K562 (cell line): ENCODE data around the gene ELF1. TPM values are rescaled to one million over a fixed set of nuclear protein-coding genes. Genes with fewer than 3 reads are reported as not detected.

Source experiments
- C11orf30 ChIP-seq: fragments of 450-650 bp; IDR thresholded peaks from 2 replicates; pipeline ENCODE4 v1.6.1; 2016; ENCODE audit warnings: low read depth, mild to moderate bottlenecking
- DMBX1 ChIP-seq: fragments of 250-450 bp; sonication (Bioruptor Pico); IDR thresholded peaks from 2 replicates; pipeline ENCODE4 v1.8.0; 2022; ENCODE audit warnings: inconsistent platforms, mild to moderate bottlenecking, moderate library complexity, borderline replicate concordance
- EZH2 ChIP-seq: IDR thresholded peaks from 2 replicates; pipeline ENCODE4 v1.6.1; 2012; ENCODE audit warnings: low read depth, mild to moderate bottlenecking, inconsistent platforms, low read length, borderline replicate concordance
- FOXA1 ChIP-seq: fragments of 450-650 bp; IDR thresholded peaks from 2 replicates; pipeline ENCODE4 v1.6.1; 2016; ENCODE audit warnings: mild to moderate bottlenecking, borderline replicate concordance
- FOXJ3 ChIP-seq: sonication (generic); formaldehyde crosslinking; IDR thresholded peaks from 2 replicates; pipeline ENCODE4 v1.4.0; 2020; ENCODE audit warnings: mild to moderate bottlenecking, missing genetic modification reagents
- GATA2 ChIP-seq: sonication (generic); formaldehyde crosslinking; IDR thresholded peaks from 2 replicates; pipeline ENCODE4 v1.4.0; 2020; ENCODE audit warnings: mild to moderate bottlenecking, missing genetic modification reagents
- KLF13 ChIP-seq: fragments of 450-650 bp; IDR thresholded peaks from 2 replicates; pipeline ENCODE4 v1.6.1; 2016; ENCODE audit warnings: missing genetic modification characterization, low read depth, mild to moderate bottlenecking, missing compliant biosample characterization, moderate library complexity, borderline replicate concordance
- MEF2D ChIP-seq: conservative IDR thresholded peaks from 2 replicates; pipeline ENCODE4 v1.6.1; 2016; ENCODE audit warnings: low read depth, missing genetic modification characterization, missing compliant biosample characterization
- NFIC ChIP-seq: fragments of 450-650 bp; IDR thresholded peaks from 2 replicates; pipeline ENCODE4 v1.6.1; 2017; ENCODE audit warnings: mild to moderate bottlenecking, inconsistent platforms
- NR2F6 ChIP-seq: fragments of 450-650 bp; formaldehyde crosslinking; IDR thresholded peaks from 2 replicates; pipeline ENCODE4 v1.4.0; 2020; ENCODE audit warnings: mild to moderate bottlenecking
- PYGO2 ChIP-seq: fragments of 450-650 bp; IDR thresholded peaks from 2 replicates; pipeline ENCODE4 v1.6.1; 2016; ENCODE audit warnings: mild to moderate bottlenecking, missing genetic modification characterization, moderate library complexity, missing compliant biosample characterization
- SETDB1 ChIP-seq: IDR thresholded peaks from one replicate; pipeline ENCODE4 v1.6.1; 2012; ENCODE audit warnings: low read length, control low read depth, inconsistent platforms
- SIX5 ChIP-seq, 2 experiments: IDR thresholded peaks; 2 replicates each; pipeline ENCODE4 v1.6.1; 2011; ENCODE audit warnings: low read length in 2 of 2, borderline replicate concordance in 1 of 2, low read depth in 1 of 2, mild to moderate bottlenecking in 1 of 2, moderate library complexity in 1 of 2; ENCODE audit not compliant: insufficient read depth in 1 of 2
- SMARCC2 ChIP-seq: fragments of 450-650 bp; IDR thresholded peaks from 2 replicates; pipeline ENCODE4 v1.6.1; 2017; ENCODE audit warnings: antibody characterized with exemption, moderate library complexity, mild to moderate bottlenecking, low read depth
- TCF3 ChIP-seq: sonication (generic); formaldehyde crosslinking; IDR thresholded peaks from 2 replicates; pipeline ENCODE4 v1.4.0; 2020; ENCODE audit warnings: mild to moderate bottlenecking, missing genetic modification reagents
- TRIM24 ChIP-seq, 2 experiments: fragments of 450-650 bp; IDR thresholded peaks; 2 replicates each; pipeline ENCODE4 v1.6.1; 2016
- TRIM28 ChIP-seq: fragments of 450-650 bp; IDR thresholded peaks from 2 replicates; pipeline ENCODE4 v1.6.1; 2017
- ZC3H11A ChIP-seq: IDR thresholded peaks from 2 replicates; pipeline ENCODE4 v1.6.1; 2012; ENCODE audit warnings: low read depth, low read length, improper control_type of control experiment
- ZC3H4 ChIP-seq: sonication (generic); formaldehyde crosslinking; IDR thresholded peaks from 2 replicates; pipeline ENCODE4 v1.9.0; 2021; ENCODE audit warnings: missing genetic modification reagents, borderline replicate concordance
- ZNF444 ChIP-seq: fragments of 250-450 bp; sonication (Bioruptor Pico); IDR thresholded peaks from 2 replicates; pipeline ENCODE4 v1.4.0; 2020; ENCODE audit warnings: mild to moderate bottlenecking, moderate library complexity
- ZNF584 ChIP-seq: fragments of 200-800 bp; sonication (Bioruptor generic); IDR thresholded peaks from 2 replicates; pipeline ENCODE4 v1.6.1; 2016; ENCODE audit warnings: low read depth, mild to moderate bottlenecking, missing genetic modification characterization, missing compliant biosample characterization
- polyA plus RNA-seq, 8 experiments: library from polyadenylated mRNA; depleted of rRNA in 4 of 8; stranded (reverse) in 5 of 8; unstranded in 3 of 8; fragments of >200 nt; fragmentation: Nextera tagmentation in 2 of 8; fragmentation: Illumina TruSeq in 1 of 8; extraction: Ambion mirVana in 2 of 8; extraction: Trizol in 1 of 8; gene quantifications; 2 replicates each; pipeline versions ENCODE4 v1.2.1 to v1.2.3, GENCODE V29; 2011 to 2014; ENCODE audit warnings: inconsistent platforms in 1 of 8, missing spikeins in 1 of 8
- total RNA-seq, 7 experiments: library from RNA; depleted of rRNA in 6 of 7; stranded (reverse); fragments of >200 nt in 6 of 7; fragmentation: Illumina TruSeq in 2 of 7; extraction: Trizol in 2 of 7; gene quantifications; 2 replicates each; pipeline versions ENCODE4 v1.2.1 to v1.2.3, GENCODE V29; 2011 to 2021; ENCODE audit warnings: low replicate concordance in 1 of 7
- TF ChIP-seq, protein P1 (sequence below): fragments of 250-450 bp; sonication (Bioruptor Pico); IDR thresholded peaks from 2 replicates; pipeline ENCODE4 v1.5.0; 2021; ENCODE audit warnings: mild to moderate bottlenecking, borderline replicate concordance
- TF ChIP-seq, protein P2 (sequence below): fragments of 450-650 bp; formaldehyde crosslinking; IDR thresholded peaks from 2 replicates; pipeline ENCODE4 v1.4.0; 2020; ENCODE audit warnings: mild to moderate bottlenecking, moderate library complexity
- TF ChIP-seq, protein P3 (sequence below): sonication (generic); formaldehyde crosslinking; IDR thresholded peaks from 2 replicates; pipeline ENCODE4 v1.9.0; 2022; ENCODE audit warnings: mild to moderate bottlenecking, missing genetic modification reagents
- TF ChIP-seq, protein P4 (sequence below): fragments of 450-650 bp; IDR thresholded peaks from 2 replicates; pipeline ENCODE4 v1.6.1; 2017; ENCODE audit warnings: mild to moderate bottlenecking, moderate library complexity

The ELF1 gene
- total and polyA plus RNA-seq, 9 of the 15 experiments (the other 6 are each of a cell fraction or from before 2014, with no cell fraction given), result 24.7 to 54.4 (median 33.4) TPM

DNA sequence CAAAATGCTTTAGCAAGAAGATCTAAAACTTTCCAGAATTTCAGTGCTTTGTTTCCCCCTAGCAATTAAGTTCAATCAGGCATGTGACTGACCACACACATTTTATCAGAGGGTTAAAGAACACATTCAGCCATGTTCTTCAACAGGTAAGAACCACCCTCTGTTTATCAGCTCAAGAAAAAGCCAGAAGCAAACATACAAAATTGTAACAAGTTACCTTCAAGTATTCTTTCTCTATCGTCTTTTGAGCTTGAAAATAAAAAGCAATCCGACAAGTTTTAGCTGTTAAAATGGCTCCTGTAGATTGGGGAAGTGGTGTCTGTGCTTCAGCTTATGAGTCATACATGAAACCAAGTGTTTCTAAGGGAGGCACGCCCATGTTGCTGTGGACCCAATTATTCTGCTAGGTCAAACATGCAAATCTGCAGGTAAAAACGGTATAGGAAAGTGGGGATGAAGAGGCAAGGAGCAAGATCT, at the start of gene ELF1 (continued):
- TF ChIP-seq MEF2D (tag) (no peak), ZNF444 (no peak), ZNF584 (no peak), KLF13 (tag) (no peak), C11orf30 (no peak), SIX5 (IDR thresholded peaks at IDR 0.05; ENCODE audit: borderline replicate concordance in 1 of 2, insufficient read depth in 1 of 2, low read depth in 1 of 2, low read length in 2 of 2) (no peak), EZH2 (no peak), SMARCC2 (peak; percentile 79), ZC3H11A (no peak), TCF3 (no peak), FOXJ3 (CRISPR knock-in tag) (no peak), FOXA1 (no peak), NFIC (no peak), ZC3H4 (CRISPR knock-in tag) (no peak), DMBX1 (CRISPR knock-in tag) (peak; percentile 54; the same call in 1 of the 2 replicates), GATA2 (CRISPR knock-in tag) (no peak), NR2F6 (CRISPR knock-in tag) (no peak), TRIM24 (IDR thresholded peaks at IDR 0.05) (no peak), SETDB1 (no peak), PYGO2 (tag) (no peak), TRIM28 (no peak)
- TF ChIP-seq, protein P1, sequence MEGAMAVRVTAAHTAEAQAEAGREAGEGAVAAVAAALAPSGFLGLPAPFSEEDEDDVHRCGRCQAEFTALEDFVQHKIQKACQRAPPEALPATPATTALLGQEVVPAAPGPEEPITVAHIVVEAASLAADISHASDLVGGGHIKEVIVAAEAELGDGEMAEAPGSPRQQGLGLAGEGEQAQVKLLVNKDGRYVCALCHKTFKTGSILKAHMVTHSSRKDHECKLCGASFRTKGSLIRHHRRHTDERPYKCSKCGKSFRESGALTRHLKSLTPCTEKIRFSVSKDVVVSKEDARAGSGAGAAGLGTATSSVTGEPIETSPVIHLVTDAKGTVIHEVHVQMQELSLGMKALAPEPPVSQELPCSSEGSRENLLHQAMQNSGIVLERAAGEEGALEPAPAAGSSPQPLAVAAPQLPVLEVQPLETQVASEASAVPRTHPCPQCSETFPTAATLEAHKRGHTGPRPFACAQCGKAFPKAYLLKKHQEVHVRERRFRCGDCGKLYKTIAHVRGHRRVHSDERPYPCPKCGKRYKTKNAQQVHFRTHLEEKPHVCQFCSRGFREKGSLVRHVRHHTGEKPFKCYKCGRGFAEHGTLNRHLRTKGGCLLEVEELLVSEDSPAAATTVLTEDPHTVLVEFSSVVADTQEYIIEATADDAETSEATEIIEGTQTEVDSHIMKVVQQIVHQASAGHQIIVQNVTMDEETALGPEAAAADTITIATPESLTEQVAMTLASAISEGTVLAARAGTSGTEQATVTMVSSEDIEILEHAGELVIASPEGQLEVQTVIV, result no peak
- TF ChIP-seq, protein P2, sequence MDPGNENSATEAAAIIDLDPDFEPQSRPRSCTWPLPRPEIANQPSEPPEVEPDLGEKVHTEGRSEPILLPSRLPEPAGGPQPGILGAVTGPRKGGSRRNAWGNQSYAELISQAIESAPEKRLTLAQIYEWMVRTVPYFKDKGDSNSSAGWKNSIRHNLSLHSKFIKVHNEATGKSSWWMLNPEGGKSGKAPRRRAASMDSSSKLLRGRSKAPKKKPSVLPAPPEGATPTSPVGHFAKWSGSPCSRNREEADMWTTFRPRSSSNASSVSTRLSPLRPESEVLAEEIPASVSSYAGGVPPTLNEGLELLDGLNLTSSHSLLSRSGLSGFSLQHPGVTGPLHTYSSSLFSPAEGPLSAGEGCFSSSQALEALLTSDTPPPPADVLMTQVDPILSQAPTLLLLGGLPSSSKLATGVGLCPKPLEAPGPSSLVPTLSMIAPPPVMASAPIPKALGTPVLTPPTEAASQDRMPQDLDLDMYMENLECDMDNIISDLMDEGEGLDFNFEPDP (CRISPR knock-in tag), result no peak
- TF ChIP-seq, protein P3, sequence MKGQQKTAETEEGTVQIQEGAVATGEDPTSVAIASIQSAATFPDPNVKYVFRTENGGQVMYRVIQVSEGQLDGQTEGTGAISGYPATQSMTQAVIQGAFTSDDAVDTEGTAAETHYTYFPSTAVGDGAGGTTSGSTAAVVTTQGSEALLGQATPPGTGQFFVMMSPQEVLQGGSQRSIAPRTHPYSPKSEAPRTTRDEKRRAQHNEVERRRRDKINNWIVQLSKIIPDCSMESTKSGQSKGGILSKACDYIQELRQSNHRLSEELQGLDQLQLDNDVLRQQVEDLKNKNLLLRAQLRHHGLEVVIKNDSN (CRISPR knock-in tag), result no peak
- TF ChIP-seq, protein P4, sequence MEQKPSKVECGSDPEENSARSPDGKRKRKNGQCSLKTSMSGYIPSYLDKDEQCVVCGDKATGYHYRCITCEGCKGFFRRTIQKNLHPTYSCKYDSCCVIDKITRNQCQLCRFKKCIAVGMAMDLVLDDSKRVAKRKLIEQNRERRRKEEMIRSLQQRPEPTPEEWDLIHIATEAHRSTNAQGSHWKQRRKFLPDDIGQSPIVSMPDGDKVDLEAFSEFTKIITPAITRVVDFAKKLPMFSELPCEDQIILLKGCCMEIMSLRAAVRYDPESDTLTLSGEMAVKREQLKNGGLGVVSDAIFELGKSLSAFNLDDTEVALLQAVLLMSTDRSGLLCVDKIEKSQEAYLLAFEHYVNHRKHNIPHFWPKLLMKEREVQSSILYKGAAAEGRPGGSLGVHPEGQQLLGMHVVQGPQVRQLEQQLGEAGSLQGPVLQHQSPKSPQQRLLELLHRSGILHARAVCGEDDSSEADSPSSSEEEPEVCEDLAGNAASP, result no peak
